ENCODE data around the gene DCAF6.

DCAF6 gene

DNA sequence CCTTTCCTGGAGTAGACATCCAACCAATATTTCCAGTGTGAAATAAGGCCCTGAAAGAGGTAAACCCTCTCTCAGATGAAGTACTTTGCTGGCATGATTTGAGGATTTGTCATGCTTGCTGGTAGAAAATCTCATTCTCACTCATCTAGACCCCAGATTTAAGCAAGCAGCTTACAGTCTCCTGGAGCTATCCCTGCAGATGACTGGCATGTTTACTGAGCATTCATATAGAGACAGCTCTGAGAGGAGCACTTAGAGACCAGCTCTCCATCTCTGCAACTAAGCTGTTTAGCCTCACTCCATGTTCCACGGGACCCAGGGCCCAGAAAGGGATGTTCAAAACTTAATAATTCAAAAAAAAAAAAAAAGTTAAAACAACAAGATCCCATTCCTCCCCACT lies 166.0 kb downstream of the DCAF6 start:
- POLR2A ChIA-PET, result interaction anchor here (1.1 kb wide), 1 partner anchor 8 kb away, joined by 3 read pairs; no protein-coding TSS in a partner anchor
- CTCF ChIA-PET, result interaction anchor here (1.8 kb wide), 1 partner anchor 17 kb away, joined by 6 read pairs; no protein-coding TSS in a partner anchor
- DNase-seq (ENCODE audit: extremely low spot score), result no peak
- TF ChIP-seq FOXK2 (IDR thresholded peaks at IDR 0.05) (no peak), LEF1 (IDR thresholded peaks at IDR 0.05; ENCODE audit: borderline replicate concordance) (no peak), FOXM1 (IDR thresholded peaks at IDR 0.05; ENCODE audit: borderline replicate concordance) (no peak), TARDBP (IDR thresholded peaks at IDR 0.05) (no peak), NFRKB (IDR thresholded peaks at IDR 0.05) (no peak), ARNT (IDR thresholded peaks at IDR 0.05) (no peak), ELF4 (IDR thresholded peaks at IDR 0.05) (no peak), SP1 (IDR thresholded peaks at IDR 0.05) (no peak), BHLHE40 (IDR thresholded peaks at IDR 0.05; ENCODE audit: borderline replicate concordance) (no peak), L3MBTL2 (conservative IDR thresholded peaks at IDR 0.05) (no peak), CTBP1 (IDR thresholded peaks at IDR 0.05; ENCODE audit: borderline replicate concordance) (no peak), ZNF384 (IDR thresholded peaks at IDR 0.05) (no peak)
- TF ChIP-seq, protein P1, sequence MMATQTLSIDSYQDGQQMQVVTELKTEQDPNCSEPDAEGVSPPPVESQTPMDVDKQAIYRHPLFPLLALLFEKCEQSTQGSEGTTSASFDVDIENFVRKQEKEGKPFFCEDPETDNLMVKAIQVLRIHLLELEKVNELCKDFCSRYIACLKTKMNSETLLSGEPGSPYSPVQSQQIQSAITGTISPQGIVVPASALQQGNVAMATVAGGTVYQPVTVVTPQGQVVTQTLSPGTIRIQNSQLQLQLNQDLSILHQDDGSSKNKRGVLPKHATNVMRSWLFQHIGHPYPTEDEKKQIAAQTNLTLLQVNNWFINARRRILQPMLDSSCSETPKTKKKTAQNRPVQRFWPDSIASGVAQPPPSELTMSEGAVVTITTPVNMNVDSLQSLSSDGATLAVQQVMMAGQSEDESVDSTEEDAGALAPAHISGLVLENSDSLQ (IDR thresholded peaks at IDR 0.05), result no peak

DNA sequence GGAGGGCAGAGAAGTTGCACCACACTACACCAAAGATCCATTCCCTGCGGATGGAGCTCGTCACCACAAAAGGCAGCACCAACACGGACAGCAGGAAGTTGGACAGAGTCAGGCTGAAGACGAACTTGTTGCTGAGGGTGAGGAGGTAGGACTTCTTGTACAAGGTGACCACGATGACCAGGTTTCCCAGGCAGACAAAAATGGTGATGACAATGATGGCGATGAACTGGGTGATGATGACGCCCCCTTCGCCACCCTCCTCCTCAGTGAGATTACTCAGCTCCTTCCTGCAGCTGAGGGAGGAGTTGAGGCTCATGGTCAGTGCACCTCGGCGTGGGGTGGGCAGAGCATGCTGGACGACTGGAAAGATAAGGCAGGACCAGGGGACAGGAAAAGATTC lies 168.1 kb downstream of the DCAF6 start:
- CTCF ChIA-PET, result no interaction called here
- DNase-seq (ENCODE audit: extremely low spot score), result no peak
- TF ChIP-seq LEF1 (IDR thresholded peaks at IDR 0.05; ENCODE audit: borderline replicate concordance), result no peak
- TF ChIP-seq ARNT (IDR thresholded peaks at IDR 0.05), result no peak
- TF ChIP-seq SUZ12 (IDR thresholded peaks at IDR 0.05), result no peak
- TF ChIP-seq, protein P1 (IDR thresholded peaks at IDR 0.05), result no peak
- TF ChIP-seq HDGF (IDR thresholded peaks at IDR 0.05; ENCODE audit: borderline replicate concordance), result no peak
- TF ChIP-seq BHLHE40 (IDR thresholded peaks at IDR 0.05; ENCODE audit: borderline replicate concordance), result no peak
- TF ChIP-seq ZNF384 (IDR thresholded peaks at IDR 0.05), result no peak
- POLR2A ChIA-PET, result no interaction called here

DNA sequence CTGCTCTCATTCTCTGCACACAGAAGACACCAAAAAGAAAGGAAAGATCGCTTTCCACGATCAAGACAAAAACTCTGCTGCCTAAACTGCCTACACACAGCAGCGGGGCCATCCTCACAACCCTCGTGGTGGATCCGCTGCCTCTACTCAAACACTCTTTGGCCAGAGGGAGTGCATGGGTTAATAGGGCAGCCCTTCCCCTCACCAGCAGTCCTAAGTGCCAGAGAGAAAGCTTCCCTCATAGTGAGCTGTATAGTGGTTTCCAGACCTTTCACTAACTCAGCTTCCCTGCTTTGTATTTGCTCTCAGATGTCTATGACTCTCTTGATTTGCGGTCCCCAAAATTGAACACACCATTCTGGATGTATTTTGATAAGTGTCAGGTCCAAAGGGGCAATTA lies 169.4 kb downstream of the DCAF6 start:
- ChIA-PET POLR2A (no interaction called here), CTCF (interaction anchor here (1.2 to 2.0 kb wide), 2 partner anchors 24 to 29 kb away, joined by 3 to 6 read pairs; no protein-coding TSS in a partner anchor)
- TF ChIP-seq ARNT (IDR thresholded peaks at IDR 0.05), result no peak
- TF ChIP-seq SP1 (IDR thresholded peaks at IDR 0.05), result no peak
- TF ChIP-seq ELF4 (IDR thresholded peaks at IDR 0.05), result no peak
- no peak for TF ChIP-seq FOXM1 (IDR thresholded peaks at IDR 0.05; ENCODE audit: borderline replicate concordance)
- TF ChIP-seq, protein P1 (IDR thresholded peaks at IDR 0.05), result no peak
- TF ChIP-seq LEF1 (IDR thresholded peaks at IDR 0.05; ENCODE audit: borderline replicate concordance), result no peak
- TF ChIP-seq CTBP1 (IDR thresholded peaks at IDR 0.05; ENCODE audit: borderline replicate concordance), result no peak
- no peak for TF ChIP-seq L3MBTL2 (conservative IDR thresholded peaks at IDR 0.05)
- no peak for TF ChIP-seq TARDBP (IDR thresholded peaks at IDR 0.05)
- no peak for TF ChIP-seq HDGF (IDR thresholded peaks at IDR 0.05; ENCODE audit: borderline replicate concordance)
- no peak for TF ChIP-seq NFRKB (IDR thresholded peaks at IDR 0.05)
- TF ChIP-seq ZNF384 (IDR thresholded peaks at IDR 0.05), result no peak
- TF ChIP-seq BHLHE40 (IDR thresholded peaks at IDR 0.05; ENCODE audit: borderline replicate concordance), result no peak
- no peak for TF ChIP-seq SUZ12 (IDR thresholded peaks at IDR 0.05)
- no peak for DNase-seq (ENCODE audit: extremely low spot score)

GRCh38 chr1:168106274-168106673 lies 169.8 kb downstream of the DCAF6 start:
- POLR2A ChIA-PET, result no interaction called here
- CTCF ChIA-PET, result interaction anchor here (0.9 to 2.0 kb wide), 3 partner anchors 11 to 28 kb away, joined by 3 to 6 read pairs (median 3); no protein-coding TSS in a partner anchor
- no peak for TF ChIP-seq ELF4 (IDR thresholded peaks at IDR 0.05)
- no peak for TF ChIP-seq FOXK2 (IDR thresholded peaks at IDR 0.05)
- TF ChIP-seq LEF1 (IDR thresholded peaks at IDR 0.05; ENCODE audit: borderline replicate concordance), result no peak
- TF ChIP-seq SUZ12 (IDR thresholded peaks at IDR 0.05), result no peak
- no peak for TF ChIP-seq ZNF384 (IDR thresholded peaks at IDR 0.05)
- TF ChIP-seq, protein P1 (IDR thresholded peaks at IDR 0.05), result no peak
- no peak for TF ChIP-seq SP1 (IDR thresholded peaks at IDR 0.05)
- no peak for TF ChIP-seq ARNT (IDR thresholded peaks at IDR 0.05)
- no peak for TF ChIP-seq FOXM1 (IDR thresholded peaks at IDR 0.05; ENCODE audit: borderline replicate concordance)
- no peak for DNase-seq (ENCODE audit: extremely low spot score)

GRCh38 chr1:168110896-168111545 lies 174.5 kb downstream of the DCAF6 start:
- POLR2A ChIA-PET, result no interaction called here
- no peak for TF ChIP-seq NFRKB (IDR thresholded peaks at IDR 0.05)
- peak; percentile 40 for DNase-seq (ENCODE audit: extremely low spot score)
- CTCF ChIA-PET, result no interaction called here

GRCh38 chr1:168112673-168113305 lies 176.3 kb downstream of the DCAF6 start:
- DNase-seq (ENCODE audit: extremely low spot score), result peak; percentile 52
- POLR2A ChIA-PET, result no interaction called here
- no peak for TF ChIP-seq FOXM1 (IDR thresholded peaks at IDR 0.05; ENCODE audit: borderline replicate concordance)
- TF ChIP-seq, protein P1 (IDR thresholded peaks at IDR 0.05), result peak; percentile 38; the same call in 1 of the 2 replicates
- TF ChIP-seq CTBP1 (IDR thresholded peaks at IDR 0.05; ENCODE audit: borderline replicate concordance), result no peak
- CTCF ChIA-PET, result no interaction called here

All from HEK293T (cell line).